Endothelial cell of umbilical vein (primary cell): ENCODE measurements around the gene CYSLTR2. TPM values are rescaled to one million over a fixed set of nuclear protein-coding genes. Genes with fewer than 3 reads are reported as not detected.

Source experiments
- BruUV-seq: library from RNA; stranded (reverse); fragments of 400-500 nt; replicated peaks from 2 replicates; lab custom pipeline; 2021; lab: Mats Ljungman, UMichigan
- CTCF ChIA-PET: fragments of 300-600, 350-600 bp; sonication (Branson Sonifier 250); formaldehyde crosslinking; loops from one replicate; lab custom pipeline; 2021; ENCODE audit warnings: antibody characterized with exemption, inconsistent platforms; lab: Charles Lee
- POLR2A ChIA-PET: fragments of 300-600, 350-600 bp; sonication (Branson Sonifier 250); formaldehyde crosslinking; loops from one replicate; lab custom pipeline; 2021; ENCODE audit warnings: antibody characterized with exemption, inconsistent platforms; lab: Charles Lee
- DNase-seq: peaks from one replicate; pipeline ENCODE4 v3.0.0-alpha.2; 2011; ENCODE audit warnings: low read depth, low spot score
- FAIRE-seq: peaks from 2 replicates; lab custom pipeline; 2011; peaks lifted over from hg19 to GRCh38; lab: Jason Lieb, UNC
- H2AFZ ChIP-seq: 2 replicates; pipeline ENCODE4 v1.6.0; 2012; ENCODE audit warnings: low read depth, low read length, control low read depth, inconsistent platforms
- H3K27ac ChIP-seq: 2 replicates; pipeline ENCODE4 v1.5.1; 2011; ENCODE audit warnings: low read depth, mild to moderate bottlenecking, control low read depth, low read length, moderate library complexity; ENCODE audit not compliant: insufficient read depth
- H3K27me3 ChIP-seq, 2 experiments: 2 replicates each; pipeline versions ENCODE4 v1.6.0 to v1.6.1; 2011; ENCODE audit warnings: low read length in 2 of 2, mixed read lengths in 1 of 2; ENCODE audit not compliant: control insufficient read depth in 2 of 2, insufficient read depth in 2 of 2
- H3K36me3 ChIP-seq, 2 experiments: 2 replicates in 1 of 2; 3 replicates in 1 of 2; pipeline ENCODE4 v1.5.1; 2011; ENCODE audit warnings: low read length in 2 of 2, mild to moderate bottlenecking in 1 of 2, moderate library complexity in 1 of 2; ENCODE audit not compliant: control insufficient read depth in 2 of 2, insufficient read depth in 2 of 2; ENCODE audit errors: extremely low read depth in 1 of 2
- H3K4me1 ChIP-seq: 3 replicates; pipeline ENCODE4 v1.5.1; 2011; ENCODE audit warnings: mild to moderate bottlenecking, low read length; ENCODE audit not compliant: control insufficient read depth, insufficient read depth; ENCODE audit errors: extremely low read depth
- H3K4me2 ChIP-seq: 2 replicates; pipeline ENCODE4 v1.6.1; 2011; ENCODE audit warnings: low read length, control low read depth, mixed read lengths; ENCODE audit not compliant: insufficient read depth
- H3K4me3 ChIP-seq, 3 experiments: fragments of 200-600 bp in 1 of 3; sonication (generic), shearing (Covaris generic) in 1 of 3; replicated peaks in 1 of 3; 2 replicates each; pipeline ENCODE4 v1.5.1; 2011 to 2016; ENCODE audit warnings: control low read depth in 3 of 3, low read length in 3 of 3, mild to moderate bottlenecking in 2 of 3, inconsistent platforms in 1 of 3, low read depth in 1 of 3, moderate library complexity in 1 of 3; ENCODE audit not compliant: insufficient read depth in 1 of 3
- H3K79me2 ChIP-seq: 2 replicates; pipeline ENCODE4 v1.6.0; 2012; ENCODE audit warnings: low read length, inconsistent platforms; ENCODE audit not compliant: control insufficient read depth, insufficient read depth
- H3K9ac ChIP-seq: replicated peaks from 2 replicates; pipeline ENCODE3; 2011; ENCODE audit warnings: low read length, control low read depth; ENCODE audit not compliant: insufficient read depth; ENCODE audit errors: extremely low read depth
- H3K9me1 ChIP-seq: replicated peaks from 3 replicates; pipeline ENCODE4 v1.6.0; 2011; ENCODE audit warnings: mild to moderate bottlenecking, low read length; ENCODE audit not compliant: control insufficient read depth, insufficient read depth; ENCODE audit errors: extremely low read depth
- H3K9me3 ChIP-seq: replicated peaks from 2 replicates; pipeline ENCODE4 v1.5.1; 2012; ENCODE audit warnings: low read length, inconsistent platforms; ENCODE audit not compliant: control insufficient read depth, insufficient read depth
- H4K20me1 ChIP-seq: replicated peaks from 2 replicates; pipeline ENCODE3; 2011; ENCODE audit warnings: mild to moderate bottlenecking, low read length; ENCODE audit not compliant: control insufficient read depth, insufficient read depth; ENCODE audit errors: extremely low read depth
- CTCF ChIP-seq, 2 donors: IDR thresholded peaks; 1 replicate in 1 of 2; 2 replicates in 1 of 2; pipeline ENCODE4 v1.5.1; 2011; ENCODE audit warnings: low read length in 2 of 2, mild to moderate bottlenecking in 2 of 2, moderate library complexity in 2 of 2, control low read depth in 1 of 2, inconsistent platforms in 1 of 2, low read depth in 1 of 2; ENCODE audit not compliant: insufficient read depth in 1 of 2; ENCODE audit errors: extremely low read depth in 1 of 2
- EZH2 ChIP-seq: IDR thresholded peaks from 2 replicates; pipeline ENCODE4 v1.6.1; 2012; ENCODE audit warnings: borderline replicate concordance, low read depth, mild to moderate bottlenecking, moderate library complexity, low read length, inconsistent platforms; ENCODE audit not compliant: severe bottlenecking
- FOS ChIP-seq: IDR thresholded peaks from 2 replicates; pipeline ENCODE4 v1.6.1; 2011; ENCODE audit warnings: mild to moderate bottlenecking, low read length, moderate library complexity, borderline replicate concordance; ENCODE audit not compliant: insufficient read depth
- GATA2 ChIP-seq: IDR thresholded peaks from 2 replicates; pipeline ENCODE4 v1.7.0; 2011; ENCODE audit warnings: low read depth, mild to moderate bottlenecking, moderate library complexity, mixed read lengths, low read length; ENCODE audit not compliant: insufficient read length, insufficient read depth
- JUN ChIP-seq: IDR thresholded peaks from 2 replicates; pipeline ENCODE4 v1.6.1; 2011; ENCODE audit warnings: borderline replicate concordance, low read depth; ENCODE audit not compliant: insufficient read length, insufficient read depth
- MAX ChIP-seq: IDR thresholded peaks from 2 replicates; pipeline ENCODE4 v1.6.1; 2011; ENCODE audit not compliant: insufficient read depth, insufficient read length
- MYC ChIP-seq: IDR thresholded peaks from one replicate; pipeline ENCODE4 v1.6.1; 2011; ENCODE audit warnings: mild to moderate bottlenecking, low read depth, low read length
- POLR2A ChIP-seq: IDR thresholded peaks from 2 replicates; pipeline ENCODE4 v1.6.1; 2012; ENCODE audit warnings: low read depth, mild to moderate bottlenecking, control low read depth, low read length
- POLR2AphosphoS5 ChIP-seq: IDR thresholded peaks from 2 replicates; pipeline ENCODE4 v1.6.1; 2012; ENCODE audit warnings: low read depth, mild to moderate bottlenecking, control low read depth, low read length, moderate library complexity; ENCODE audit not compliant: insufficient read depth
- dilution Hi-C: fragments of 300-500 bp; cut with MboI; formaldehyde crosslinking; loops from one replicate; pipeline ENCODE4 v1.15.0; 2019; ENCODE audit warnings: low sequenced_read_pairs; ENCODE audit not compliant: extremely low pct_ligation_motif_present
- intact Hi-C: fragments of 100-400 bp; cut with micrococcal nuclease; formaldehyde crosslinking; loops from one replicate; pipeline ENCODE4 v1.10.0; 2022
- polyA plus RNA-seq, 4 experiments: library from polyadenylated mRNA; depleted of rRNA in 3 of 4; stranded (reverse) in 3 of 4; unstranded in 1 of 4; fragments of >200 nt; gene quantifications; 2 replicates each; pipeline versions ENCODE4 v1.2.1 to v1.2.3, GENCODE V29; 2011 to 2012; ENCODE audit warnings: missing spikeins in 1 of 4
- total RNA-seq: library from RNA; stranded (reverse); gene quantifications from 2 replicates; pipeline ENCODE4 v1.2.3, GENCODE V29; 2021

The CYSLTR2 gene
- total and polyA plus RNA-seq, 2 donors (not counting 3 experiments of a cell fraction or from before 2014, with no cell fraction given): 0.10 to 0.31 TPM

DNA sequence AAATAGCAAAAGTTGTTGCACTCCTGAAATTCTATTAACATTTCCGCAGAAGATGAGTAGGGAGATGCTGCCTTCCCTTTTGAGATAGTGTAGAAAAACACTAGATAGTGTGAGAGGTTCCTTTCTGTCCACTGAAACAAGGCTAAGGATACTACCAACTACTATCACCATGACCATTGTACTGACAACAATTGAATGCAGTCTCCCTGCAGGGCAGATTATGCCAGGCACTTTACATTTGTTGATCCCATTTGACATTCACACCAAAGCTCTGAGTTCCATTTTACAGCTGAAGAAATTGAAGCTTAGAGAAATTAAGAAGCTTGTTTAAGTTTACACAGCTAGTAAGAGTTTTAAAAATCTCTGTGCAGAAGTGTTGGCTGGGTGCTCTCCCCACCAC is 55.0 kb downstream of the CYSLTR2 start:
- Histone ChIP-seq H3K36me3 (no peaks in the 10 kb centered on the region), H3K79me2 (no peaks in the 10 kb centered on the region), H3K27ac (no peak overlapping the region), H4K20me1 (no peaks in the 10 kb centered on the region), H2AFZ (no peak overlapping the region), H3K9ac (no peak overlapping the region), H3K4me1 (no peaks in the 10 kb centered on the region), H3K4me3 (no peak overlapping the region), H3K4me2 (no peak overlapping the region), H3K9me3 (no peaks in the 10 kb centered on the region), H3K27me3 (peaks cover 1 to 2% of the 10 kb centered on the region in 2 experiments), H3K9me1 (no peaks in the 10 kb centered on the region)
- intact Hi-C loops: no loop called here
- no peak for DNase-seq
- TF ChIP-seq POLR2A (no peak), MYC (no peak), EZH2 (no peak), POLR2AphosphoS5 (no peak), CTCF (IDR thresholded peaks at IDR 0.05; ENCODE audit: extremely low read depth in 1 of 2, insufficient read depth in 1 of 2, low read depth in 1 of 2, low read length in 2 of 2) (no peak), GATA2 (no peak), FOS (no peak), MAX (no peak), JUN (no peak)
- POLR2A ChIA-PET: no interaction called here
- BruUV-seq: no TSS peak
- CTCF ChIA-PET: no interaction called here
- dilution Hi-C loops: no loop called here
- FAIRE-seq: no peak
